ENCODE results near the gene UBE2D2. TPM values are rescaled to one million over a fixed set of nuclear protein-coding genes. Genes with fewer than 3 reads are reported as not detected.

The UBE2D2 gene
- total and polyA plus RNA-seq, 2 of the 4 experiments (the other 2 are of a cell fraction), result 26.9 to 35.7 TPM

- peaks cover 19% of the 10 kb centered on the region for H3K9me1 ChIP-seq (ENCODE audit: insufficient read depth, low read length)
- dilution Hi-C loops (cut with HindIII; ENCODE audit: low sequenced_read_pairs, unreplicated experiment) (loop anchor here (25.0 kb wide), 1 partner anchor 128 kb away; no protein-coding TSS in a partner anchor), in situ Hi-C loops (cut with MboI; ENCODE audit: low sequenced_read_pairs) (loop anchor here (5.0 to 25.0 kb wide), 2 partner anchors 128 to 478 kb away; partner anchors contain the start of gene PURA), intact Hi-C loops (cut with micrococcal nuclease) (loop anchor here (5.0 to 10.0 kb wide), 2 partner anchors 57 to 210 kb away; no protein-coding TSS in a partner anchor)
- H3K9ac ChIP-seq (ENCODE audit: low read depth, low read length), result no peak overlapping the region
- H3K36me3 ChIP-seq (ENCODE audit: control insufficient read depth, insufficient read depth, low read length), result peaks cover 1% of the 10 kb centered on the region; the same call in 1 of the 2 replicates
- no peak overlapping the region for H4K91ac ChIP-seq (ENCODE audit: insufficient read depth, low read depth, low read length)
- peaks cover 21% of the 10 kb centered on the region for H3K4me1 ChIP-seq (ENCODE audit: control insufficient read depth, insufficient read depth, low read length)
- ChIA-PET POLR2A (ENCODE audit: unreplicated experiment) (no interaction called here), CTCF (interaction anchor here (0.9 to 6.7 kb wide), 5 partner anchors 13 to 132 kb away, joined by 3 to 59 read pairs (median 5); partner anchors contain the start of gene CXXC5)
- H3K79me1 ChIP-seq (ENCODE audit: low read depth in 1 of 2, low read length in 2 of 2), result peaks cover 4 to 43% of the 10 kb centered on the region in 2 experiments; a peak in 3 of 4 replicates
- H3K14ac ChIP-seq (replicated peaks; ENCODE audit: low read depth, low read length), result no peak overlapping the region
- BruUV-seq (replicated peaks), result no TSS peak
- H3K23ac ChIP-seq (ENCODE audit: low read depth, low read length), result no peak overlapping the region
- no peak overlapping the region for H4K5ac ChIP-seq (ENCODE audit: low read depth, low read length)
- peaks cover 14% of the 10 kb centered on the region for H4K20me1 ChIP-seq (ENCODE audit: insufficient read depth, low read length)
- H3K27me3 ChIP-seq (ENCODE audit: control insufficient read depth, insufficient read depth, low read length), result no peaks in the 10 kb centered on the region
- TF ChIP-seq NFE2L2 (IDR thresholded peaks at IDR 0.05; ENCODE audit: low read depth, low read length), result no peak
- TF ChIP-seq FOS (IDR thresholded peaks at IDR 0.05; ENCODE audit: low read depth, low read length), result no peak
- no peak for TF ChIP-seq MAFK (IDR thresholded peaks at IDR 0.05; ENCODE audit: low read depth, low read length)
- TF ChIP-seq RFX5 (IDR thresholded peaks at IDR 0.05; ENCODE audit: low read depth, low read length), result no peak
- no peak for TF ChIP-seq SMC3 (IDR thresholded peaks at IDR 0.05; ENCODE audit: low read depth, low read length)
- TF ChIP-seq ELK1 (IDR thresholded peaks at IDR 0.05; ENCODE audit: borderline replicate concordance, low read depth, low read length), result no peak
- TF ChIP-seq BHLHE40 (IDR thresholded peaks at IDR 0.05; ENCODE audit: low read depth, low read length), result no peak
- no peak for TF ChIP-seq POLR2A (IDR thresholded peaks at IDR 0.05; ENCODE audit: low read depth, low read length)
- no peak for TF ChIP-seq CEBPB (IDR thresholded peaks at IDR 0.05; ENCODE audit: low read depth, low read length)
- 80% methylated on average over 3 of the region's 3 CpGs; no CpG with 5 or more reads in 1 of the 2 experiments for WGBS, 2 experiments (ENCODE audit: extremely low coverage in 2 of 2, insufficient read length in 1 of 2)
- no peak overlapping the region for H2AK9ac ChIP-seq (replicated peaks; ENCODE audit: low read depth, low read length, poor library complexity)
- no peak overlapping the region for H3K4me3 ChIP-seq (ENCODE audit: insufficient read depth, low read depth, low read length)
- no peak overlapping the region for H3K4me2 ChIP-seq (ENCODE audit: low read depth, low read length)
- no peak overlapping the region for H2BK120ac ChIP-seq (ENCODE audit: low read depth, low read length)
- H4K8ac ChIP-seq (ENCODE audit: low read depth in 2 of 2, low read length in 2 of 2), result no peak overlapping the region
- no peak overlapping the region for H3K27ac ChIP-seq (ENCODE audit: insufficient read depth, low read length)
- ATAC-seq (ENCODE audit: low read depth) (no peak), DNase-seq (no peak)
- H2AFZ ChIP-seq (replicated peaks; ENCODE audit: low read length, poor library complexity), result no peak overlapping the region
- no peak overlapping the region for H2BK20ac ChIP-seq (ENCODE audit: low read depth, low read length)
- no peak overlapping the region for H3K56ac ChIP-seq (ENCODE audit: extremely low read depth, insufficient read depth, low read length)
- H3K9me3 ChIP-seq (ENCODE audit: control insufficient read depth, insufficient read depth, low read length), result no peaks in the 10 kb centered on the region
- no peak overlapping the region for H3K4ac ChIP-seq (ENCODE audit: low read depth, low read length)
- H2BK5ac ChIP-seq (ENCODE audit: low read depth, low read length, poor library complexity, severe bottlenecking), result no peak overlapping the region
- no peak overlapping the region for H2AK5ac ChIP-seq (ENCODE audit: low read depth, low read length)
- no peak overlapping the region for H2BK15ac ChIP-seq (ENCODE audit: low read depth, low read length)
- H3K18ac ChIP-seq (ENCODE audit: low read depth, low read length), result no peak overlapping the region
Observed at GRCh38 chr5:139634541-139634940, 73.4 kb downstream of the UBE2D2 start.
